Adipose tissue (tissue), 3 donors: ENCODE measurements around the gene HTRA2. TPM values are rescaled to one million over a fixed set of nuclear protein-coding genes. Genes with fewer than 3 reads are reported as not detected.

Source experiments
- H3K27ac ChIP-seq: one replicate; pipeline ENCODE4 v1.5.1; 2013; ENCODE audit warnings: low read depth, low read length
- WGBS, 3 donors: extraction: QIAGEN DNeasy Blood & Tissue Kit; methylation state at CpG; one replicate each; pipeline ENCODE4 v1.1.7; 2013; 5-methylcytosine and 5-hydroxymethylcytosine counted together
- polyA plus RNA-seq, 3 donors: library from polyadenylated mRNA; stranded (reverse); fragments of 200-250 nt; gene quantifications; one replicate each; pipeline ENCODE4 v1.2.3, GENCODE V29; 2013
- donor health status: healthy with polysubstance abuse.
- donor health status: Bipolar disorder and iron deficiency.
- donor health status: healthy.

The HTRA2 gene
- polyA plus RNA-seq, 3 donors = 21.0 to 48.9 (median 43.7) TPM

DNA sequence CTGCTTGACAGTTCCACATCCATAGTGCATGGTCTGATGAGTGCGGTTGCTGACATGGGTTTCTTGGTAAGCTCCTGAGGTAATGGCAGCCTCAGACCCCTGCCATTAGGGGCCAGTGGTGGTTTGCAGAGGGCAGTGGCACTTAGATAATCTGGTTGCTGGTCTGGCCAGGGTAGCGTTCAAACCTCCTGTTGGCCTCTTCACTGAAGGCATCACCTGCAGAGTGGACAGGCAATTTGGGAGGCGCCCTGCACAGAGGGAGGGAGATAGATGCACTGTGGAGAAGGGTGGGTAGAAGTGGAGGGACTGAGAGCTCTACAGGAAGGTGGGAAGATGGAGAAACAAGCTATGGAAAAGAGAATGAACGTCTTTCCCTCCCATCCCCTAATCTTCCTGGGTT is 3.7 kb downstream of the HTRA2 start:
- no peak overlapping the region for H3K27ac ChIP-seq
- WGBS, 3 donors = 78 to 88% (median 81%) methylated on average over 4 of the region's 4 CpGs

DNA sequence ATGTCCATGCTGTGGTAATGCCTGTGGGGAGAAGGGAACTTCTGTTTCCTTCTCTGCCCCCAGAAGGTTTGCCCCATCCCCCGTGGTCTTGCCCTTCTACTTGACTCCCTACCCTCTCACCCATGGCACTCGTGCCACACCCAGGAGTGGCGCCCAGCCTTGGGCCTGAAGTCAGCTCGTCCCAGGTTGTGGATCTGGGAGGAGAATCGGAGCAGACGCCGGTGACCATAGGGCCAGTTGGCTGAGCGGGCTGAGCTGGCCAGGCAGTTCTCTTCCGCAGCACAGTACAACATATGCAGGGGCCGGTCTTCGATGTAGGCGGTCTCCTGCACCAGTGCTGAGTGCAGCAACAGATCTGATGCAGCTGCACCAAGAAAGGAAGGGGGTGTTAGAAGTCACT is 4.7 kb downstream of the HTRA2 start:
- no peak overlapping the region for H3K27ac ChIP-seq
- WGBS, 3 donors = 79 to 82% (median 81%) methylated on average over 12 of the region's 12 CpGs

DNA sequence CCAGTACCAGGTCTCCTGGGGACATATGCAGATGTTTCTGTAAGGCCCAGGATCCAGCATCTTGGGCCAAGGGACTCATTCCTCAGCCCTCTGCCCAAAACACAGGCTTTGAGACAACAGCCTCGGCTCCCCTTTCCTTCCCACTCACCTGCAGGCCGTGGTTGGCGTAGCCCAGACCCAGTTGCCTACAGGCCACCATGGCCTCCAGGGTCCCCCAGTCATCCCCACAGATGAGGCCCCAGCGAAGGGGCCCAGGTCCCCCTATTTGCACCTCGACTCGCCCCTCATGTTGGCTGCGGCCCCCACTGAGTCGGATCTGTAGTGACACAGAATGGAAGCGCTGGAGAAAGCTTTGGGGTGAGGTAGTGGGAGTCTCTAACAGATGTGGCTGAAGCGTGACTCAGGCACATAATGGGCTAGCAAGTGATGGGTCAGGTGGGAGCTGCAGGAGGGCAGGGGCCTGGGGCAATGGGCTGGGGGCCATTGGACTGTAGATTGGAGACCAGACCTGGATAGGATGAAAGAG is 5.8 kb downstream of the HTRA2 start:
- WGBS, 3 donors = 86 to 92% (median 92%) methylated on average over 9 to 10 of the region's 10 CpGs

DNA sequence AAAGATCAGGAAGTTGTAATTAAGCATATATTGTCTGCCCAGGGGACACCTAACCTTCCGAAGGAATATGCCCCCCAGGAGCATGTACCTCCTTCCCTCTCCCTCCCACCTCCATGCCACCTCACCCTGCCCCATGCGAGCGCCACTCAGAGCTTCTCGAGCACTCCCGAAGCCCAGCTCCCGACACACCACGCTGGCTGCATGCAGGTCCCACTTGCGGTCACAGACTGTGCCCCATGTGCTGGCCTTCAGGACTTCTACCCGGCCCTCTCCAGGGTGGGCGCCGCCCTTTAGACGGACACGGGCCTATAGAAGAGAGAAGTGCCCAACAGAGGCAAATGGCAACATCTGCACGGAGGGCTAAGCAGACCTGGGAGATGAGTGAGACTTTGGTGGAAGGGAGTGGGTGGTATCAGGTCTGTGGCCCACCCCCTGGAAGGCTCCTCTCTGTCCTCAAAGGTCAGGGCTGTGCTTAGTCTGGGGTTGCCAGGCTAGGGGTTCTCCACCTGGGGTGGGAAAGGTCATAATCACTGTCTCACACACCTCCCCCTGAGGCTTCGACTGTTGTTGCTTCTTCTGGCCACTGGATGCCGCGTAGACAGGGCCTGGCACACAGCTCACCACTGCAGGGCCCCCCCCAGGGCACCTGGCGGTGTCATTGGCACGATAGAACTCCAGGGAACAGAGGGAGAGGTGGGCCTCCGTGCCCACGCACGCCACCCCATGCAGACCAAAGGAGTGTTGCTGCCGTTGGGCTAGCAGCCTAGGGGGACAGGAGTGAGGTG is 6.6 kb downstream of the HTRA2 start:
- WGBS, 3 donors = 77 to 90% (median 87%) methylated on average over 23 of the region's 23 CpGs
- no peak overlapping the region for H3K27ac ChIP-seq

More for the DNA sequence above, 5.8 kb downstream of the HTRA2 start:
- no peak overlapping the region for H3K27ac ChIP-seq

DNA sequence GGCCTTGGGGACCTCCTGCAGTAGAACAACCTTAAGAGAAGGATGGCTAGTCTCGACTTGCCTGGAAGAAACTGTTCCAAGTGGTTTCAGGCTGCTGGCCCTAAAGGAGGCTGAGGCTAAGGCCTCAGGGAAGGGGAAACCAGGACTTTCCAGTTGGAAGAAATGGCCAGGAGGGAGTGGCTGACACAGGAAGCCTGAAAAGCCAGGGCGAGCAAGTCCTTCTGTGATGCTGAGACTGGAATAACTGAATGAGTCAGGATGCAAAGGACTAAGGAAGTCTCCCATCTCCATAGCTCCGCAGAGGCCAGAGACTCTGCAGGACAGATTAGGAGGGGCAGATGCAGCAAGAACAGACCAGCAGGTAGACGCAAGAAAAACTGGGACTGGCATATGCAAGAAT is 7.4 kb downstream of the HTRA2 start:
- 63 to 67% (median 65%) methylated on average over 4 of the region's 4 CpGs for whole genome bisulfite sequencing, 3 donors
- no peak overlapping the region for H3K27ac ChIP-seq

DNA sequence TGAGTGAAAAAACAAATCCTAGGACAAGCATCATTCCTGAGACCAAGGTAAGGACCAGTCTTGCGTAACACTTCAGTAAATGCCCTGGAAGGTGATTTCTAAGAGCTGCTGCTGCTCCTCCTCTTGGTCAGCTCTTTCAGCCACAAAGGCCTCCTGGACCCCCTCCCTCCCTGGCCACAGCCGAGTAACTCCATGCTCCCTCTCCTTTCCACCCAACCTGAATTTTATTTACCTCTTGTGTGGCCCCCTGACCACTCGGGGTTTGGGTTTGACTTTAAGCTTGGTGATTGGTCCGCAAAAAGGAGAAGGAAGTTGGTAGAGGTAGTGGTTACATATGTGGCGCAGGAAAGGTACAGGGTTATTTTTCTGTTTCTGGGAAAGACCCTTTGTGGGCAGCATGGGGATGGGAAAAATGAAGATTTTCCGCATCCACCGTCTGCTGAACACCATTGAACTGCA is 9.2 kb downstream of the HTRA2 start:
- 50 to 74% (median 57%) methylated on average over 7 of the region's 7 CpGs for WGBS, 3 donors
- no peak overlapping the region for H3K27ac ChIP-seq

DNA sequence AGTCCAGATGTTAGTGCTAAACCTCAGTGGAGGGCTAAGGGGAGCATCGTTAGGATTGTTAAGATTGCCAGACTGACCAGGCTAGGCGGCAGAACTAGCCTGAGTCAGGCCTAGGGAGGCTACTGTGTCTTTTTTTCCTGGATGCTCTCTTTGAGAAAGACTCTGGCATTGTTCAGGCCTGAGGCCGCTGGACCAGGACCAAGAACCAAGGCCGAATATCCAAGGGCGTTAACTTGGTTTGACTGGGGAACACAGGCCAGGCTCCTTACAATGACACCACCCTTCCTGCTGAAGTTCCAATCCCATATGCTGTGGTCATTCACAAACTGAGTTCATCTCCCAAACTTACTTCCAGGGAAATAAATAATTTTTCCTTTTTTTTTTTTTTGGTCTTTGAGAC is 10.6 kb downstream of the HTRA2 start:
- H3K27ac ChIP-seq = no peak overlapping the region
- WGBS, 3 donors = 52 to 69% (median 54%) methylated on average over 5 of the region's 5 CpGs

DNA sequence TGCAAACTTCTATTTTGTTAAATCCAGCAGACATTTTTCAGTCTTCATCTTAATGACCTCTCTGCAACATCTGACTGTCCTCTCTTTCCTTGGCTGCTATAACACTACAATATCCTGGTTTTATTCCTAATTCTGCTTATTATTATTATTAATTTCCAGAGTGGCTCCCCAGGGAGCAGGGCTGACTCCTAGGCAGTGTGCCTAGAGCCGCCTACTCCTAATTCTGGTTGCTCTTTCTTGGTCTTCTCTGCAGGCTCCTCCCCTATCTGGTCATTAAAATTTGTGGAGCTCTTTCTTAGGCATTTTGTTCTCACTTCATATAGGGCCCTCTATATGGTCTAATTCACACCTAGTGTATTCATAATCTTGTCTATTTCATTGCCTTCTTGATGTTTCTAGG is 13.2 kb downstream of the HTRA2 start:
- H3K27ac ChIP-seq = no peak overlapping the region
- WGBS, 3 donors = 52 to 82% (median 66%) methylated on average over 1 of the region's 1 CpG

DNA sequence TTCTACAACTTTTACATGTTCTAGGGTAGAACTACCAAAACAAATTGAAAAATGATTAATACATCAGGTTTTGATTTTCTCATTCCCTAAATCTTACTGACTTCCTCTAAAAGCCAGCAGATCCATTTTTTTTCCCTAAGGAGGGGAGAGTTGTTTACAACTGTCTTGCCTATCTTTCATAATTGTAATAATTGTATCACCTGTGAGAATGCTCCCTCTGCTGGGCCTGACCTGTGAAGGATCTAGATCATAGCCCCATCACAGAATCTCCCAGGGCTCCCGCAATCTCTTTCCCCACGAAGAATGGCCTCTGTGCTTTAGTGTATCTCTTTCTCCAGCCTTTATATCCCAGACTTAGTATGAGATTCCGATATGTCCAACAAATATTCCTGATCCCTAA is 14.9 kb downstream of the HTRA2 start:
- 87 to 92% (median 90%) methylated on average over 3 of the region's 3 CpGs for WGBS, 3 donors
- H3K27ac ChIP-seq = no peak overlapping the region

DNA sequence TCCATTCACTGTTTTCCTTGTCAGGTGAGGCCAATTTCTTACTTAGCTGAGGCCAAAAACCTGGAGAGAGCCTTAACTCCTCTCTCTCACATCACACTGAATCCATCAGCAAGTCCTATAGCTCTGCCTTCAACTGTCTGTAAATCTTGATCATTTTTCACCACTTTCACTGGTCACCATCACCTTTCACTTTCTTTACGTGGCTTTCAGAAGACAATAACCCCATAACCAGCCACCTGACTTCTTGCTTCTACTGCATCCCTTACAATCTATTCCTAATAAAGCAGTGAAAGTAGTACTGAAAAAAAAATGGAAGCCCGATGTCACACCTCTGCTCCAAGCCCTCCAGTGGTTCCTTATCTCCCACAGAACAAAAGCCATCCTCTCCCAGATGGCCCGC is 16.3 kb downstream of the HTRA2 start:
- 75 to 96% (median 90%) methylated on average over 3 of the region's 3 CpGs for WGBS, 3 donors
- H3K27ac ChIP-seq = no peak overlapping the region

DNA sequence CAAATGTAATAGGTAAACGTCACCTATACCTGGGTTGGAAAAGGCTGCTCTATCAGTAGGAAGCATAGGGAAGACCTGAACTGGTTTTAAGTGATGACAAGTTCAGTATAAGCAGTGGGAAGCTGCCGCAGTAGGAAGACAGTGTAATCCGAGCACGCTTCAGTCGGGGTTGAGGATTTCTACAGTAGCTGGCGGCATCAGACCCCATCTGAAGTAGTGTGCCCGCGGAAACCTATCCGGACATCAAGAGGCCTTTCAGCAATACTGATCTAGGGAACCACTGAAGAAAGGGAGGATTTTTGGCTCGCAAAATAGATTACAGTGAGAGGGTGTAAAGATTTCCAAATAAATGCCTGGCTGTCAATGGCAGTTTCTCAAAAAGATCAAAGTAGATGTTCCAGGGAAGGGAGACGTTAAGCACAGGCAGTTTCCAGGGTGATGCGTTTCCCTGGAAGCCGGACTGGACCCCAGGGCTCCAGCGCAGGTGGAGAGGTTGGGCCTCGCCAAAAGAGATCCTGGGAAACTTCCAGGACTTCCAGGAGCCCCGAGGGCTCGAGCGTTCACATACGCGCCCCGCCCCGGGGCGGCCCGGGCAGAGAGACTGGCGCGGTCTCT is 18.7 kb downstream of the HTRA2 start:
- 13 to 18% (median 18%) methylated on average over 26 of the region's 26 CpGs for WGBS, 3 donors

DNA sequence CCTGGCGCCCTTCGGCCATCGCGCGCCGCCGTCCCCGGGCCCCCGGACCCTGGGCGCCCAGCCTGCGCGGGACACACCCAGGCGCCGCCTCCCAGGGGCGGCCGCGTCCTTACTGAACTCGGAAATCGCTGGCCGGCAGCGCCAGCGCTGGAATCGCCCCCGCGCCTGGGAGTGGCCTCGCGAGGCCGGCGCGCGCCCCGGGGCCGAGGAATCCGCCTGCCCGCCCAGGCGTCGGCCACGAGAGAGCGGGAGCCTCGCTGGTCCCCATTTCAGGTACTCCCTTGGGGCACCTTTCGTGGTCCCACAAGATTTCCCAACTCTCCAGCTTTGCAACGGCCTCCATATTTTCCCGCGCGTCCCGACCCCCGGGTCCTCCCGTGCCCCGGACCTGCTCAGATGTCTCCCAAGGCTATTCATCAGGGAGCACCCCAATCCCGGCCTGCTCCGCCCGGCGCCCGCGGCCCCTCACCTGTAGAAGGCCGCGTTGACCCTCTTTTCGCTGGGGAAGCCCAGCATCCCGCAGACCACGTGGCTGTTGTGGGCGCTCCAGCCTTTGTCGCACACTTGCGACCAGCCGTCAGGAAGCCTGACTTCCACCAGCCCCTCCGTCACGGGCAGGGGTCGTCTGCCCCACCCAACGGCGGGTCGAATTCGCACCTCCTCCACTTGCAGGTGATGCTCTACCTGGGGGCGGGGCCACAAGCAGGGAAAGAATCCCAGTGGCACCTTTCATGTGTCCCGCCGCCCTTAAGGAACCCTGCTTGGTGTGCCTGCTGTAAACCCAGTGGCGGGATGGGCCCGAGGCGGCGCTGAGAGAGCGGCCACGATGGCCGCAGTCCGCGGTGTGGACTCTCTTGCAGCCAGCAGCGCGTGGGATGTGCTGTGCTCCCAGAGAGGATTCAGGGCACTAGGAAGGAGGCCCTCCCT is 19.4 kb downstream of the HTRA2 start:
- WGBS, 3 donors = 4 to 9% (median 6%) methylated on average over 76 to 85 of the region's 85 CpGs
- H3K27ac ChIP-seq = no peak overlapping the region

More for the DNA sequence above, 18.7 kb downstream of the HTRA2 start:
- no peak overlapping the region for H3K27ac ChIP-seq

DNA sequence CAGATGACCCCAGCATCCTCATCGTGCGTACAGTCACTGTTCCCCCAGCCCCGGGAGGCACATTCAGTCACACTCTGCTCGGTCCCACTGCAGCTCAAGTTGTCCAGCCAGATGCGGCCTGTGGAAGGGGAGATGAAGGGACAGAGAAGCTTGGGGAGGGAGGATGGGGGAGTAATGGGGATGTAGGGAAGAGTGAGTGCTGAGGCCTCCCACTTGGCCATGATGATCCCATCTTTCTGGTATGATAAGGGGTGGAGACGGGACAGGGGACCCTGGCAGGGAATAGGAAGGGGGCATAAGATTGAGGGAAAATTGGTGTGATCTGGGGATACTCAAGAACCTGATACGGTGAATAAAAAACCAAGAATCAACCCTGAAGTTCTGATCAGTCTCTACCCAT is 20.5 kb downstream of the HTRA2 start:
- 92 to 94% (median 92%) methylated on average over 7 of the region's 7 CpGs for WGBS, 3 donors
- no peak overlapping the region for H3K27ac ChIP-seq

DNA sequence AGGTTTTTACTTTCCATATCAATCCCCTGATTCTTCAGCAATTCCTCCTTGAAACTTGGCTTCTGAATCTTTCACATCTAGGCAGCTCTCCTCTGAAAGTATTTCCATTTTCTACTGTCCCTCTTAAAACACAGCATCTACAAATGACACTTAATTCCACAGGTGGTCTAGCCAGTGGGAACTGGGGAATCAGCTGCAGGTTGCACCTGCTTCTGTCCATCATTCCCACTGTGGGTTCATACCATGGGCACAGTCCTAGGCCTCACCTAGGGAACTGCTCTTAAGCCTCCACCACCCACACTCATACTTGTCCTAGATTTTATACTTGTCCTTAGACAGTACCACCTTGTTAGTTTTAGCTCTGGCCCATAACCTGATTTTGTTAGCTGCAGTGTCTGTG is 21.8 kb downstream of the HTRA2 start:
- no peak overlapping the region for H3K27ac ChIP-seq

DNA sequence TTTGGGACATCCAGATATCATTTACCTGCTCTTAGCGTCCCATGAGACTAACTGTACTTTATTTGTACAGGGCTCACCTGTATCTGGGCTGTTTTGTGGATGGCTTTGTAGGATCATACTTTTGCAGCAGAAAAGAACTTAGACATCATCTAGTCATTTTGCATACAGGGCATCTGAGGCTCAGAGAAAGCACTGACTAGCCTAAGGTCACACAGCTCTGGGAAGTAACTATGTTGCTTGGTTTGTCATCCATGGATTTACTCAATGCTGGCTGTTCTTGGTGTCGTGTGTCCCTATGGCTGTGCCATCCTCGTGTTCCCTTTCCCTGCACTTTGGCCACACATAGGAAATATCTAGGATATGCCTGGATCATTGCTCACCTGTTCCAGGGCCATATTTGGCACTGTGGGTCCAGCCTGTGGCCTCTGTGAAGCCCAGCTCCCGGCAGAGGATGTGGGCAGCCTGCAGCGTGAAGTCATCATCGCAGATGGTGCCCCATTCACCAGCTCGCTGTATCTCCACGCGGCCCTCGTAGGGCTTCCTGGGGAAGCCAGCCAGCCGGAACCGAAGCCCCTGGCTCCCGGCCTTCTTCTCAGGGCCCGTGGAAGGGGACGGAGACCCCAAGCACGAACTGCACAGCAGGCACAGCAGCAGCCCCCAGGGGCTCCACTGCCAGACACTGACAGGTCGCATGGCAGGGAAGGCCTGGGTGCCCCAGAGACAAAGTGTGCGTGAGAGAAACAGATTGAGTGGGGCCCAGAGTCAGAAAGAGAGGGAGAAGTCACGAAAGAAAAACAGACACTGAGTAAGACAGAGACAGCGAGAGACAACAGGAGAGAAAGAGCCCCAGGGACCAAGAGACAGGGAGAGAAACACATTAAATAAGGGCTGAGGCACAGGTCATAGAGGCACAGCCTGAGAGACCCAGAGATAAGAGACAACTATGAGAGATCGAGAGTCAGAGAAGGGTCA is 22.5 kb downstream of the HTRA2 start:
- H3K27ac ChIP-seq = no peak overlapping the region

DNA sequence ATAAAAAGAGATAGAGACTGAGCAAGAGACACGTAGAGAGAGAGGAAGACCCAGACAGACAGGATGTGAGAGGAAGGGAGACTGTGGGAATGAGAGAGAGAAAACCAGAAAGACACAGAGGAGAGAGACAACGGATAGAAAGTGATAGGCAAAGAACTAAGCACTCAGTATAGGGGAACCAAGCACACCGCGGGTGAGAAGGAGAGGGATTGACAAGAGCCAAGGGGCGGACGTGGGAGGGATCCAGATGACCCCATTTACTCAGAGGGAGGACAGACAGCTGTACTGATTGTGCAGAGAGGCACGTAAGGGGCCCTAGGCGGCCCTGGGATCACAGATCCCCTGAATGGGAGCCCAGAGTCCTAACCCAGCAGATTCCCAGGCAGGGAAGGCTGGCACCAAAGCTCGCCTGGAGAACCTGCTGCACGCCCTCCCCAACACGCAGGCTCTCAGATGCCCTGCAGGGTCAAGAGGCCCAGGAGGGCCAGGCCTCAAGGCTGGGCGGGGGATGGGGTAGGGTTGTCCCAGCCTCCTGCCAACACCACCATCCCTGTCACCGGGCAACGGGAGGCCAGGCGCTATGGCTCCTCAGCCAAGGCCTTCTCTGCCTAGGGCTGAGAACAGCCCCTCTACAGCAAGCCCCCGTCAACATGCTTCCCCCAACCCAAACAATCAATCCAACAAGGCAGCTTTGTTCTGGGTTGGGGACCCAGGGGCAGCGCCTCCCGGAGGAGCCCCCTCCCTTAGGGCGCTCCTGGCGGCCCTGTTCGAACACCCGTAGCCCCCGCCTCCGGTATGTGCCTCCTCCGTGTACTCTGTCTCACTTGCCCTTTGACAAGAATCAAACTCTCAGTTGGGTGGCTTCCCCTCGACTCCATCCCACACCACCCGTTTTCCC is 23.4 kb downstream of the HTRA2 start:
- 55 to 58% (median 57%) methylated on average over 27 of the region's 27 CpGs for WGBS, 3 donors
- H3K27ac ChIP-seq = no peak overlapping the region

More for the DNA sequence above, 22.5 kb downstream of the HTRA2 start:
- WGBS, 3 donors = 71 to 83% (median 77%) methylated on average over 21 of the region's 21 CpGs
